ENCODE data around the gene INPP4A.

INPP4A gene

DNA sequence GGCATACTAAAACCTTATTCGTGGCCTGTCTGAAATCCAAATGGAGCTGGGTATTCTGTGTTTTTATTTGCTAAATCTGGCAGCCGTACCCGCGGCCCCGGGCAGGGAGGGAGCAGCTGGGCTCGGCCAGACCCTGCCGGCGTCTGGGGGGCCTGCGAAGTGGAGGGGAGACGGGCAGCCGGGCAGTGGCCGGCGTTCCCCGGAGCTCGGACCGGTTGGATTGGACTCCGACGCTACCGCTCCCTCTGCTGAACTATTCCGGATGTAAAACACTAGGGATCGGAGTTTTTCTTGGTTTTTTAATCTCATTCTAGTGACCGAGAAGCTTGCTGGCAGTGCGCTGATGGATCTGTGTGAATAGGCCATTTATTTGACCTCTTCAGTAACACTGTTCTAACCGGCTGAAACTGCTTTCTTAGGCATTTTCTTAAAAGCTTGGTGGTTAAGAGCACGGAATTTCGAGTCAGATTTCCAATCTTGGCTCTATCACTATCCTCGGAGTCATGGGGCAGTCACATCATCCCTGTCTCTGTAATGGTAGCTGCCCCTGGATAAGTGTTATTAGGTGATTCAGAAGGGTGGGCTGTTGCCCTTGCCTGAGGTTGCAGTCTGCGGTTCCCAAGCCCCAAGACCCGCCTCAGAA lies 164.4 kb downstream of the INPP4A start:
- H3K27me3 ChIP-seq, result no peaks in the 10 kb centered on the region
- H3K27ac ChIP-seq, result peak overlapping the region; percentile 92
- peak overlapping the region; percentile 80 to 92 for H3K4me3 ChIP-seq (ENCODE audit: low read depth in 1 of 2, low read length in 1 of 2)
- no peaks in the 10 kb centered on the region for H3K9me3 ChIP-seq
- TF ChIP-seq, protein P1, sequence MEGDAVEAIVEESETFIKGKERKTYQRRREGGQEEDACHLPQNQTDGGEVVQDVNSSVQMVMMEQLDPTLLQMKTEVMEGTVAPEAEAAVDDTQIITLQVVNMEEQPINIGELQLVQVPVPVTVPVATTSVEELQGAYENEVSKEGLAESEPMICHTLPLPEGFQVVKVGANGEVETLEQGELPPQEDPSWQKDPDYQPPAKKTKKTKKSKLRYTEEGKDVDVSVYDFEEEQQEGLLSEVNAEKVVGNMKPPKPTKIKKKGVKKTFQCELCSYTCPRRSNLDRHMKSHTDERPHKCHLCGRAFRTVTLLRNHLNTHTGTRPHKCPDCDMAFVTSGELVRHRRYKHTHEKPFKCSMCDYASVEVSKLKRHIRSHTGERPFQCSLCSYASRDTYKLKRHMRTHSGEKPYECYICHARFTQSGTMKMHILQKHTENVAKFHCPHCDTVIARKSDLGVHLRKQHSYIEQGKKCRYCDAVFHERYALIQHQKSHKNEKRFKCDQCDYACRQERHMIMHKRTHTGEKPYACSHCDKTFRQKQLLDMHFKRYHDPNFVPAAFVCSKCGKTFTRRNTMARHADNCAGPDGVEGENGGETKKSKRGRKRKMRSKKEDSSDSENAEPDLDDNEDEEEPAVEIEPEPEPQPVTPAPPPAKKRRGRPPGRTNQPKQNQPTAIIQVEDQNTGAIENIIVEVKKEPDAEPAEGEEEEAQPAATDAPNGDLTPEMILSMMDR (IDR thresholded peaks at IDR 0.05), result no peak
- peaks cover 27 to 28% of the 10 kb centered on the region in 2 experiments for H3K4me1 ChIP-seq (ENCODE audit: control insufficient read depth in 1 of 2, insufficient read depth in 1 of 2, low read depth in 1 of 2, low read length in 1 of 2)
- H3K36me3 ChIP-seq, result peaks cover 38% of the 10 kb centered on the region

DNA sequence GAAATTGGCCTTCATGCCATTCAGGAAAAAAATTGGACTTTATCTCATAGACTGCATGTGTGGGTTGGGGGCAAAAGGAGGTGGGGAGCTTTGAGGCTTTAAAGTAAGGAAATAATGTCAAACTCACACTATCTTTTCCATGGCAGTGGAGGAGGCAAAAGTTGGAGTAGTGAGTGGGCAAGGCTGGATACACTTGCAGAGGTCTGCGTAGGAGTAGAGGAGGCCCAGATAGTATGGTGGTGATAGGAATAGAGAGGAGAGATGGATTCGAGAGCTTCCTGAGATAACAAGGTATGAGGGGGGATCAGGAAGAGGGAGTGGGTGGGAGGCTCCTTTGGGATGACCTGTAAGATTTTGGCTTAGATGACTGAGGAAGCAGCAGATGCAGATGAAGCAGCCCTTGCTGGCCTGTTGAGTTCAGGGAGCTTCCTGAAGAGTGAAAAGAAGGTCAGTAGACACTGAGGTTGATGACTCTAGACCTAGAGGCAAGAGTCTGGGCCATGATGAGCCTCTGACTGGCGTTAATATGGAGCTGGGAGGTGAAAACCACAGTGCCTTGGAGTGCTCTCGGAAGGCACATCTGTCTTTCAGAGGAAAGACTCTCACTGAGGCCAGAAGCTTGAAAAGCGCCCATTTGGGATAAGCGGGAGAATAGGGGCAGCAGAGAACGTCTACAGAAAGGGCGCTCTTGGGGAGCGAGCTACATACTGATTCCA lies 169.5 kb downstream of the INPP4A start:
- Histone ChIP-seq H3K4me1 (ENCODE audit: control insufficient read depth in 1 of 2, insufficient read depth in 1 of 2, low read depth in 1 of 2, low read length in 1 of 2) (peaks cover 8 to 11% of the 10 kb centered on the region in 2 experiments), H3K9me3 (no peaks in the 10 kb centered on the region), H3K27me3 (no peaks in the 10 kb centered on the region), H3K4me3 (ENCODE audit: low read depth in 1 of 2, low read length in 1 of 2) (no peak overlapping the region), H3K27ac (no peak overlapping the region), H3K36me3 (peaks cover 89% of the 10 kb centered on the region)
- TF ChIP-seq, protein P1 (IDR thresholded peaks at IDR 0.05), result no peak

DNA sequence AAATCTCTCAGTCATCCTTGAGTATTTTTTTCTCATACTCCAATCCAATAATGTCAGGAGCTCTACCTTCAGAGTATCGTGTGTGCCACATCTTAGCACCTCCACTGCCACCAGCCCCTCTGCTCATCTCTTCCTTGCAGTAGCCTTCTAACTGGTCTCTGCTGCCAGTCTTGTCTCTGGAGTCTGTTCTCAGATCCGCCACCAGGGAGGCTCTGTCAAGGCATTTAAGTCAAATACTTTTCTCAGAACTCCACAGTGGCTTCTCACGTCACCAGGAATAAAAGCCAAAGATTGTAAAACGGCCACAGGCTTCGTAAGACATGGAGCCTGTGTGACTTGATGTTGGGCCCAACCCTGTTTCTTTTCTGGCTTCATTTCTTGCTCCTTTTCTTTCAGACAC lies 170.8 kb downstream of the INPP4A start:
- Histone ChIP-seq H3K4me1 (ENCODE audit: control insufficient read depth in 1 of 2, insufficient read depth in 1 of 2, low read depth in 1 of 2, low read length in 1 of 2) (no peaks in the 10 kb centered on the region), H3K27me3 (no peaks in the 10 kb centered on the region), H3K4me3 (ENCODE audit: low read depth in 1 of 2, low read length in 1 of 2) (no peak overlapping the region), H3K27ac (no peak overlapping the region), H3K9me3 (no peaks in the 10 kb centered on the region), H3K36me3 (peaks cover 100% of the 10 kb centered on the region)
- TF ChIP-seq, protein P1 (IDR thresholded peaks at IDR 0.05), result no peak

DNA sequence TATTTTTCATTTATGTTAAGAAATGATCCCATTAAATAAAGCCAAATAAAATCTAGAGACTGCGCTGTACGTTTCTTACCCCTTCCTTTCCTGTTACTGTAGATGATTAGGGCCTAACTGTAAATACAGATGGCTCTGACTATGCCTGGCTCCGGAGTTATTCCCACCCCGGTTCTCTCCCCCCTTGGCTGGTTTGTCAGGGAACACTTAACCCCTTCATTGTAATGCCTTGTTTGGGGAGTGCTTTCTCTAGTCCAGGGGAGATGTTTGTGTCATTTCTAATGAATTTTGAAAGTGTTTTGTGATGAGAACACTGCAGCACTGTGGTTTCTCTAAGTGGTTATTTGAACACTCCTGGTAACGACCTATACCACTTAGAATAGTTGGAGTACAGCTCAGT lies 172.5 kb downstream of the INPP4A start:
- no peaks in the 10 kb centered on the region for H3K27me3 ChIP-seq
- H3K36me3 ChIP-seq, result peaks cover 100% of the 10 kb centered on the region
- no peaks in the 10 kb centered on the region for H3K9me3 ChIP-seq
- TF ChIP-seq, protein P1 (IDR thresholded peaks at IDR 0.05), result no peak
- H3K4me1 ChIP-seq (ENCODE audit: control insufficient read depth in 1 of 2, insufficient read depth in 1 of 2, low read depth in 1 of 2, low read length in 1 of 2), result no peaks in the 10 kb centered on the region
- no peak overlapping the region for H3K27ac ChIP-seq
- H3K4me3 ChIP-seq (ENCODE audit: low read depth in 1 of 2, low read length in 1 of 2), result no peak overlapping the region

DNA sequence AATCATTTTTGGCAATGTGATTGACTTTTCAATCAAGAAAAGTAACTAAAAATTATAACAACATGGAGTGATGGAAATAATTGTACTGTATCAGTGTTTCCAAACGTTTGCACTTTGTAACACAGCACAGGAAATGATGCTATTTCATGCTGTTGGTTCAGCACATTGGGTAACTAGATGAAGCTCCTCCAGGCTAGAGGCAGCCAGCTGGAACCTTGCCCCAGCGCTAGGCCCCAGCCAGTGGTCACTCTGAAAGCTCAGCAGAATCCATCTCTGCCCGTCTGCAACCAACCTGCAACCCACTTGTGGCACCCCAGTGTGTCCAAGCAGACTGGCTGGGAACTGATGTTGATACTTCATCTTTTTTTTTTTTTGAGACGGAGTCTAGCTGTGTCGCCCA lies 179.0 kb downstream of the INPP4A start:
- H3K36me3 ChIP-seq, result peaks cover 46% of the 10 kb centered on the region
- no peaks in the 10 kb centered on the region for H3K27me3 ChIP-seq
- no peak overlapping the region for H3K4me3 ChIP-seq (ENCODE audit: low read depth in 1 of 2, low read length in 1 of 2)
- H3K4me1 ChIP-seq (ENCODE audit: control insufficient read depth in 1 of 2, insufficient read depth in 1 of 2, low read depth in 1 of 2, low read length in 1 of 2), result peaks cover 18 to 19% of the 10 kb centered on the region in 2 experiments
- peak overlapping the region; percentile 73 for H3K27ac ChIP-seq
- TF ChIP-seq, protein P1 (IDR thresholded peaks at IDR 0.05), result no peak
- no peaks in the 10 kb centered on the region for H3K9me3 ChIP-seq

Measured in neutrophil (primary cell).